HepG2 (cell line): ENCODE results near the gene SHISA7. TPM values are rescaled to one million over a fixed set of nuclear protein-coding genes. Genes with fewer than 3 reads are reported as not detected.

Source experiments
- ATAC-seq: fragments of 200-7000 bp; cut with Tn5 transposase; 3 replicates; pipeline ENCODE4 v1.9.1; 2020; ENCODE audit warnings: mild to moderate bottlenecking, moderate library complexity
- BruUV-seq: library from RNA; stranded (reverse); fragments of 400-500 nt; replicated peaks from 2 replicates; lab custom pipeline; 2021; lab: Mats Ljungman, UMichigan
- CTCF ChIA-PET: fragments of 300-600 bp; formaldehyde crosslinking; extraction: SDS; loops from one replicate; lab custom pipeline; 2021; ENCODE audit warnings: low total read pairs, inconsistent platforms, low intra/inter-chr PET ratio; lab: Yijun Ruan, JAX
- POLR2A ChIA-PET: fragments of 350-600 bp; sonication (Branson Sonifier 250); formaldehyde crosslinking; loops from one replicate; lab custom pipeline; 2020; ENCODE audit warnings: antibody characterized with exemption, inconsistent platforms; lab: Yijun Ruan, JAX
- DNase-seq: peaks from one replicate; pipeline ENCODE4 v3.0.0-alpha.2; 2015; ENCODE audit warnings: low spot score
- FAIRE-seq: peaks from 3 replicates; lab custom pipeline; 2011; peaks lifted over from hg19 to GRCh38; lab: Jason Lieb, UNC
- H2AFZ ChIP-seq: one replicate; pipeline ENCODE4 v1.6.1; 2011; ENCODE audit warnings: low read length, inconsistent platforms
- H3K27ac ChIP-seq: fragments of 300-600 bp; 3 replicates; pipeline ENCODE4 v1.8.0; 2011; ENCODE audit warnings: mixed run types, mild to moderate bottlenecking, mixed read lengths, low read length, inconsistent platforms; ENCODE audit not compliant: insufficient read depth; ENCODE audit errors: extremely low read length
- H3K27me3 ChIP-seq, 2 experiments: fragments of 200-600 bp in 1 of 2; 2 replicates in 1 of 2; 3 replicates in 1 of 2; pipeline versions ENCODE4 v1.6.0 to v1.8.0; 2011; ENCODE audit warnings: low read length in 2 of 2, mild to moderate bottlenecking in 2 of 2, moderate library complexity in 2 of 2, inconsistent platforms in 1 of 2; ENCODE audit not compliant: insufficient read depth in 2 of 2, control insufficient read depth in 1 of 2
- H3K36me3 ChIP-seq, 2 experiments: fragments of 200-600 bp in 1 of 2; replicated peaks in 1 of 2; 2 replicates in 1 of 2; 3 replicates in 1 of 2; pipeline versions ENCODE4 v1.5.1 to v1.8.0; 2011; ENCODE audit warnings: low read length in 2 of 2, inconsistent platforms in 1 of 2; ENCODE audit not compliant: insufficient read depth in 2 of 2, control insufficient read depth in 1 of 2
- H3K4me1 ChIP-seq: 2 replicates; pipeline ENCODE4 v1.5.1; 2012; ENCODE audit warnings: low read length, inconsistent platforms; ENCODE audit not compliant: insufficient read depth
- H3K4me2 ChIP-seq: 2 replicates; pipeline ENCODE4 v1.6.0; 2011; ENCODE audit warnings: low read depth, low read length, inconsistent platforms
- H3K4me3 ChIP-seq, 3 experiments: fragments of 200-600 bp in 1 of 3; sonication (generic), shearing (Covaris generic) in 1 of 3; replicated peaks in 1 of 3; 2 replicates each; pipeline ENCODE4 v1.5.1; 2011 to 2016; ENCODE audit warnings: low read length in 3 of 3, inconsistent platforms in 2 of 3, low read depth in 2 of 3, mild to moderate bottlenecking in 2 of 3, control low read depth in 1 of 3, mixed read lengths in 1 of 3; ENCODE audit not compliant: insufficient read depth in 1 of 3
- H3K79me2 ChIP-seq: one replicate; pipeline ENCODE4 v1.6.1; 2011; ENCODE audit warnings: low read length, inconsistent platforms; ENCODE audit not compliant: insufficient read depth
- H3K9ac ChIP-seq: 2 replicates; pipeline ENCODE4 v1.6.0; 2011; ENCODE audit warnings: mild to moderate bottlenecking, low read depth, low read length, inconsistent platforms; ENCODE audit not compliant: insufficient read depth
- H3K9me3 ChIP-seq: 2 replicates; pipeline ENCODE4 v1.5.1; 2012; ENCODE audit warnings: mild to moderate bottlenecking, low read length
- H4K20me1 ChIP-seq: 2 replicates; pipeline ENCODE4 v1.6.0; 2011; ENCODE audit warnings: inconsistent platforms, mild to moderate bottlenecking, low read length, moderate library complexity; ENCODE audit not compliant: insufficient read depth
- ARHGAP35 ChIP-seq: sonication (generic); formaldehyde crosslinking; IDR thresholded peaks from 2 replicates; pipeline ENCODE4 v1.9.0; 2022; ENCODE audit warnings: mild to moderate bottlenecking, inconsistent platforms, moderate library complexity, missing genetic modification reagents, borderline replicate concordance
- EEA1 ChIP-seq: sonication (generic); formaldehyde crosslinking; IDR thresholded peaks from 2 replicates; pipeline ENCODE4 v1.5.1; 2020; ENCODE audit warnings: mild to moderate bottlenecking, missing genetic modification reagents, borderline replicate concordance
- HMG20B ChIP-seq: conservative IDR thresholded peaks from 2 replicates; pipeline ENCODE4 v1.6.1; 2016; ENCODE audit warnings: missing genetic modification reagents, missing compliant biosample characterization
- PBX3 ChIP-seq: sonication (generic); formaldehyde crosslinking; IDR thresholded peaks from 2 replicates; pipeline ENCODE4 v1.8.1; 2023; ENCODE audit warnings: missing genetic modification reagents, inconsistent platforms, borderline replicate concordance
- SIN3A ChIP-seq: IDR thresholded peaks from 2 replicates; pipeline ENCODE4 v1.6.1; 2011; ENCODE audit warnings: low read depth, mild to moderate bottlenecking, control low read depth, low read length, borderline replicate concordance
- SOX6 ChIP-seq, 2 experiments: fragments of 450-650 bp in 1 of 2; sonication (generic) in 1 of 2; formaldehyde crosslinking in 1 of 2; IDR thresholded peaks; 2 replicates each; pipeline versions ENCODE4 v1.4.0 to v1.6.1; 2017 to 2020; ENCODE audit warnings: antibody characterized with exemption in 1 of 2, mild to moderate bottlenecking in 1 of 2, missing genetic modification reagents in 1 of 2
- SSRP1 ChIP-seq: IDR thresholded peaks from 2 replicates; pipeline ENCODE4 v1.6.1; 2016; ENCODE audit warnings: control low read depth
- ZNF547 ChIP-seq: sonication (generic); formaldehyde crosslinking; IDR thresholded peaks from 2 replicates; pipeline ENCODE4 v1.5.1; 2020; ENCODE audit warnings: mild to moderate bottlenecking, missing genetic modification reagents
- ZNF761 ChIP-seq: sonication (generic); formaldehyde crosslinking; conservative IDR thresholded peaks from 2 replicates; pipeline ENCODE4 v1.4.0; 2020; ENCODE audit warnings: mild to moderate bottlenecking, missing genetic modification reagents
- WGBS: methylation state at CpG from one replicate; pipeline ENCODE4 v1.1.6; 2017; ENCODE audit warnings: low lambda C conversion rate; 5-methylcytosine and 5-hydroxymethylcytosine counted together
- in situ Hi-C: cut with HindIII; loops from 2 replicates; pipeline ENCODE4 v1.10.0; 2017; ENCODE audit warnings: low pct_unique_long_range_greater_than_20kb; ENCODE audit not compliant: extremely low pct_ligation_motif_present
- intact Hi-C: fragments of 100-400 bp; cut with micrococcal nuclease; formaldehyde crosslinking; loops from one replicate; pipeline ENCODE4 v1.10.0; 2022; ENCODE audit not compliant: unreplicated experiment
- polyA plus RNA-seq, 8 experiments: library from polyadenylated mRNA; depleted of rRNA in 3 of 8; stranded (reverse) in 7 of 8; unstranded in 1 of 8; fragments of >200 nt; fragmentation: Illumina TruSeq in 4 of 8; extraction: Trizol in 4 of 8; gene quantifications; 2 replicates each; pipeline versions ENCODE4 v1.2.1 to v1.2.3, GENCODE V29; 2011 to 2016; ENCODE audit warnings: low read depth in 4 of 8, missing spikeins in 1 of 8, mixed read lengths in 1 of 8; ENCODE audit not compliant: insufficient read depth in 1 of 8
- total RNA-seq, 5 experiments: library from RNA; depleted of rRNA; stranded (reverse); fragments of >200 nt; fragmentation: Illumina TruSeq; extraction: Trizol; gene quantifications; 2 replicates each; pipeline ENCODE4 v1.2.3, GENCODE V29; 2016; ENCODE audit warnings: low read depth in 1 of 5
- TF ChIP-seq, protein P1 (sequence below): sonication (generic); formaldehyde crosslinking; IDR thresholded peaks from 2 replicates; pipeline ENCODE4 v1.4.0; 2020; ENCODE audit warnings: missing genetic modification reagents
- TF ChIP-seq, protein P2 (sequence below): sonication (generic); formaldehyde crosslinking; conservative IDR thresholded peaks from 2 replicates; pipeline ENCODE4 v1.4.0; 2020; ENCODE audit warnings: missing genetic modification reagents

The SHISA7 gene
- total and polyA plus RNA-seq, 2 of the 13 experiments (the other 11 are each of a cell fraction or from before 2014, with no cell fraction given): not detected

GRCh38 chr19:55490478-55491432 is 47.7 kb upstream of the SHISA7 start (continued):
- TF ChIP-seq ARHGAP35: no peak
- no peak for TF ChIP-seq EEA1

GRCh38 chr19:55489711-55490477 is 46.8 kb upstream of the SHISA7 start:
- Histone ChIP-seq H3K27ac (no peak overlapping the region), H3K4me2 (no peak overlapping the region), H3K79me2 (no peaks in the 10 kb centered on the region), H3K4me1 (peaks cover 33% of the 10 kb centered on the region), H3K4me3 (no peak overlapping the region), H3K36me3 (no peaks in the 10 kb centered on the region), H3K9ac (no peak overlapping the region), H2AFZ (no peak overlapping the region), H4K20me1 (no peaks in the 10 kb centered on the region), H3K9me3 (no peaks in the 10 kb centered on the region), H3K27me3 (peaks cover 16 to 52% of the 10 kb centered on the region in 2 experiments)
- POLR2A ChIA-PET: no interaction called here
- CTCF ChIA-PET: no interaction called here
- no peak for DNase-seq
- in situ Hi-C loops: no loop called here
- no peak for ATAC-seq
- TF ChIP-seq ZNF761 (CRISPR knock-in tag) (no peak), SSRP1 (no peak), SIN3A (no peak), HMG20B (no peak), SOX6 (IDR thresholded peaks at IDR 0.05) (no peak), SOX6 (CRISPR knock-in tag; IDR thresholded peaks at IDR 0.05) (no peak), ZNF547 (CRISPR knock-in tag) (no peak), PBX3 (no peak)
- TF ChIP-seq, protein P1, sequence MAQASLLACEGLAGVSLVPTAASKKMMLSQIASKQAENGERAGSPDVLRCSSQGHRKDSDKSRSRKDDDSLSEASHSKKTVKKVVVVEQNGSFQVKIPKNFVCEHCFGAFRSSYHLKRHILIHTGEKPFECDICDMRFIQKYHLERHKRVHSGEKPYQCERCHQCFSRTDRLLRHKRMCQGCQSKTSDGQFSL (CRISPR knock-in tag): no peak
- TF ChIP-seq, protein P2, sequence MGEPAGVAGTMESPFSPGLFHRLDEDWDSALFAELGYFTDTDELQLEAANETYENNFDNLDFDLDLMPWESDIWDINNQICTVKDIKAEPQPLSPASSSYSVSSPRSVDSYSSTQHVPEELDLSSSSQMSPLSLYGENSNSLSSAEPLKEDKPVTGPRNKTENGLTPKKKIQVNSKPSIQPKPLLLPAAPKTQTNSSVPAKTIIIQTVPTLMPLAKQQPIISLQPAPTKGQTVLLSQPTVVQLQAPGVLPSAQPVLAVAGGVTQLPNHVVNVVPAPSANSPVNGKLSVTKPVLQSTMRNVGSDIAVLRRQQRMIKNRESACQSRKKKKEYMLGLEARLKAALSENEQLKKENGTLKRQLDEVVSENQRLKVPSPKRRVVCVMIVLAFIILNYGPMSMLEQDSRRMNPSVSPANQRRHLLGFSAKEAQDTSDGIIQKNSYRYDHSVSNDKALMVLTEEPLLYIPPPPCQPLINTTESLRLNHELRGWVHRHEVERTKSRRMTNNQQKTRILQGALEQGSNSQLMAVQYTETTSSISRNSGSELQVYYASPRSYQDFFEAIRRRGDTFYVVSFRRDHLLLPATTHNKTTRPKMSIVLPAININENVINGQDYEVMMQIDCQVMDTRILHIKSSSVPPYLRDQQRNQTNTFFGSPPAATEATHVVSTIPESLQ (CRISPR knock-in tag): no peak
- no peak for FAIRE-seq
- intact Hi-C loops: no loop called here
- no TSS peak for BruUV-seq
- 8% methylated on average over 4 of the region's 21 CpGs for WGBS
